K562 (cell line): ENCODE data around the gene ITPRID2. TPM values are rescaled to one million over a fixed set of nuclear protein-coding genes. Genes with fewer than 3 reads are reported as not detected.

Source experiments
- ATAC-seq: fragments of 200-7000 bp; cut with Tn5 transposase; 3 replicates; pipeline ENCODE4 v1.9.1; 2020; ENCODE audit warnings: moderate library complexity
- BruUV-seq: library from RNA; stranded (reverse); fragments of 400-500 nt; replicated peaks from 2 replicates; lab custom pipeline; 2021; lab: Mats Ljungman, UMichigan
- CTCF ChIA-PET: fragments of 300-600 bp; formaldehyde crosslinking; extraction: SDS; loops from one replicate; lab custom pipeline; 2021; ENCODE audit warnings: low intra/inter-chr PET ratio; lab: Yijun Ruan, JAX
- POLR2A ChIA-PET: fragments of 300-600, 350-650 bp; sonication (Branson Sonifier 250); formaldehyde crosslinking; extraction: SDS; loops from one replicate; lab custom pipeline; 2021; ENCODE audit warnings: antibody characterized with exemption, inconsistent platforms; lab: Yijun Ruan, JAX
- DNase-seq, 4 experiments: peaks; one replicate each; pipeline versions ENCODE4 v3.0.0 to v3.0.0-alpha.2; 2011 to 2018; ENCODE audit warnings: low spot score in 3 of 4, mixed read lengths in 3 of 4; ENCODE audit errors: extremely low read depth in 1 of 4
- FAIRE-seq: peaks from 2 replicates; lab custom pipeline; 2011; peaks lifted over from hg19 to GRCh38; lab: Jason Lieb, UNC
- H2AFZ ChIP-seq: 2 replicates; pipeline ENCODE4 v1.6.0; 2011; ENCODE audit warnings: low read depth, low read length, control low read depth, inconsistent platforms
- H3K27ac ChIP-seq: fragments of 200-600 bp; 3 replicates; pipeline ENCODE4 v1.8.0; 2011; ENCODE audit warnings: low read depth, mild to moderate bottlenecking, control low read depth, inconsistent platforms, low read length, moderate library complexity, mixed read lengths; ENCODE audit errors: extremely low read depth
- H3K27me3 ChIP-seq, 2 experiments: fragments of 300-600 bp in 1 of 2; 2 replicates in 1 of 2; 3 replicates in 1 of 2; pipeline versions ENCODE4 v1.6.0 to v1.8.0; 2011; ENCODE audit warnings: inconsistent platforms in 2 of 2, low read length in 2 of 2, mild to moderate bottlenecking in 1 of 2, mixed read lengths in 1 of 2, moderate library complexity in 1 of 2; ENCODE audit not compliant: control insufficient read depth in 2 of 2, insufficient read depth in 2 of 2
- H3K36me3 ChIP-seq: fragments of 300-600 bp; 3 replicates; pipeline ENCODE4 v1.8.0; 2011; ENCODE audit warnings: mild to moderate bottlenecking, low read length, inconsistent platforms; ENCODE audit not compliant: control insufficient read depth, insufficient read depth
- H3K4me1 ChIP-seq, 2 experiments: fragments of 200-600 bp in 1 of 2; replicated peaks in 1 of 2; 2 replicates in 1 of 2; 3 replicates in 1 of 2; pipeline versions ENCODE4 v1.5.1 to v1.8.0; 2011; ENCODE audit warnings: inconsistent platforms in 2 of 2, low read length in 2 of 2, mild to moderate bottlenecking in 1 of 2, mixed read lengths in 1 of 2, moderate library complexity in 1 of 2; ENCODE audit not compliant: control insufficient read depth in 2 of 2, insufficient read depth in 2 of 2
- H3K4me2 ChIP-seq: 2 replicates; pipeline ENCODE4 v1.6.1; 2011; ENCODE audit warnings: low read length, control low read depth, inconsistent platforms, mixed read lengths; ENCODE audit not compliant: insufficient read depth
- H3K4me3 ChIP-seq: fragments of 200-600 bp; sonication (generic), shearing (Covaris generic); 2 replicates; pipeline ENCODE4 v1.5.1; 2016; ENCODE audit warnings: control low read depth, inconsistent platforms
- H3K79me2 ChIP-seq: fragments of 200-600 bp; 3 replicates; pipeline ENCODE4 v1.8.0; 2011; ENCODE audit warnings: low read length, inconsistent platforms; ENCODE audit not compliant: control insufficient read depth, insufficient read depth
- H3K9ac ChIP-seq, 2 experiments: 2 replicates each; pipeline versions ENCODE4 v1.6.0 to v1.6.1; 2011; ENCODE audit warnings: low read depth in 2 of 2, low read length in 2 of 2, control low read depth in 1 of 2, inconsistent platforms in 1 of 2, mild to moderate bottlenecking in 1 of 2, mixed read lengths in 1 of 2; ENCODE audit not compliant: insufficient read depth in 1 of 2
- H3K9me1 ChIP-seq: one replicate; pipeline ENCODE4 v1.6.0; 2011; ENCODE audit warnings: inconsistent platforms, mild to moderate bottlenecking, low read length, moderate library complexity; ENCODE audit not compliant: control insufficient read depth, insufficient read depth
- H3K9me3 ChIP-seq: replicated peaks from 2 replicates; pipeline ENCODE4 v1.5.1; 2011; ENCODE audit warnings: low read depth, low read length, inconsistent platforms; ENCODE audit not compliant: control insufficient read depth, insufficient read depth
- H4K20me1 ChIP-seq: replicated peaks from 2 replicates; pipeline ENCODE4 v1.6.1; 2011; ENCODE audit warnings: low read length, inconsistent platforms, mixed read lengths; ENCODE audit not compliant: control insufficient read depth, insufficient read depth
- ARHGAP35 ChIP-seq: fragments of 450-650 bp; IDR thresholded peaks from 2 replicates; pipeline ENCODE4 v1.6.1; 2018; ENCODE audit not compliant: partially characterized antibody
- E2F8 ChIP-seq: fragments of 450-650 bp; IDR thresholded peaks from 2 replicates; pipeline ENCODE4 v1.7.1; 2018; ENCODE audit warnings: mild to moderate bottlenecking, low read depth; ENCODE audit not compliant: partially characterized antibody
- FUS ChIP-seq: fragments of 200-400 bp; formaldehyde crosslinking; optimal IDR thresholded peaks from 2 replicates; pipeline ENCODE3; 2017; ENCODE audit warnings: low read depth, low read length
- HMG20A ChIP-seq: fragments of 450-650 bp; formaldehyde crosslinking; conservative IDR thresholded peaks from 2 replicates; pipeline ENCODE4 v1.4.0; 2020; ENCODE audit warnings: mild to moderate bottlenecking, mixed read lengths
- LARP7 ChIP-seq: fragments of 450-650 bp; IDR thresholded peaks from 2 replicates; pipeline ENCODE4 v1.6.1; 2016
- RERE ChIP-seq: sonication (generic); formaldehyde crosslinking; IDR thresholded peaks from 2 replicates; pipeline ENCODE4 v1.8.0; 2023; ENCODE audit warnings: missing genetic modification reagents, mild to moderate bottlenecking, borderline replicate concordance
- TEAD1 ChIP-seq, 2 experiments: fragments of 450-650 bp in 1 of 2; sonication (generic) in 1 of 2; formaldehyde crosslinking; IDR thresholded peaks; 2 replicates each; pipeline versions ENCODE4 v1.4.0 to v1.8.0; 2020 to 2022; ENCODE audit warnings: mild to moderate bottlenecking in 2 of 2, missing genetic modification reagents in 1 of 2
- ZMIZ1 ChIP-seq, 2 experiments: fragments of 150-350 bp in 1 of 2; IDR thresholded peaks; 2 replicates each; pipeline ENCODE4 v1.6.1; 2012 to 2016; ENCODE audit warnings: low read depth in 2 of 2, low read length in 2 of 2, mild to moderate bottlenecking in 1 of 2, moderate library complexity in 1 of 2
- ZNF175 ChIP-seq: fragments of 200-800 bp; sonication (Bioruptor generic); IDR thresholded peaks from 2 replicates; pipeline ENCODE4 v1.6.1; 2016; ENCODE audit warnings: low read depth, mild to moderate bottlenecking, missing genetic modification characterization, missing compliant biosample characterization
- WGBS: fragments of 100-300 bp; shearing (Covaris generic); methylation state at CpG from one replicate; pipeline ENCODE4 v1.1.6; 2016; ENCODE audit warnings: low coverage, mixed read lengths; ENCODE audit not compliant: insufficient coverage; ENCODE audit errors: missing lambda C conversion rate; 5-methylcytosine and 5-hydroxymethylcytosine counted together
- in situ Hi-C: fragments of 300-500 bp; cut with MboI; formaldehyde crosslinking; loops from 4 replicates; pipeline ENCODE4 v1.15.0; 2018; ENCODE audit warnings: inconsistent platforms, mixed read lengths
- intact Hi-C: fragments of 100-400 bp; cut with micrococcal nuclease; formaldehyde crosslinking; loops from 2 replicates; pipeline ENCODE4 v1.14.2; 2022
- polyA plus RNA-seq, 8 experiments: library from polyadenylated mRNA; depleted of rRNA in 4 of 8; stranded (reverse) in 5 of 8; unstranded in 3 of 8; fragments of >200 nt; fragmentation: Nextera tagmentation in 2 of 8; fragmentation: Illumina TruSeq in 1 of 8; extraction: Ambion mirVana in 2 of 8; extraction: Trizol in 1 of 8; gene quantifications; 2 replicates each; pipeline versions ENCODE4 v1.2.1 to v1.2.3, GENCODE V29; 2011 to 2014; ENCODE audit warnings: inconsistent platforms in 1 of 8, missing spikeins in 1 of 8
- total RNA-seq, 7 experiments: library from RNA; depleted of rRNA in 6 of 7; stranded (reverse); fragments of >200 nt in 6 of 7; fragmentation: Illumina TruSeq in 2 of 7; extraction: Trizol in 2 of 7; gene quantifications; 2 replicates each; pipeline versions ENCODE4 v1.2.1 to v1.2.3, GENCODE V29; 2011 to 2021; ENCODE audit warnings: low replicate concordance in 1 of 7

Gene ITPRID2
- total and polyA plus RNA-seq, 9 of the 15 experiments (the other 6 are each of a cell fraction or from before 2014, with no cell fraction given): 18.5 to 77.8 (median 52.0) TPM

GRCh38 chr2:181877181-181877664, 14.3 kb upstream of the ITPRID2 start:
- DNase-seq (no peak), FAIRE-seq (peak; percentile 35), ATAC-seq (peak; percentile 48; the same call in 2 of the 3 replicates)
- Histone ChIP-seq H3K4me2 (no peak overlapping the region), H3K36me3 (no peaks in the 10 kb centered on the region), H3K9me3 (no peaks in the 10 kb centered on the region), H3K9me1 (no peaks in the 10 kb centered on the region), H3K27ac (no peak overlapping the region; the same call in 2 of the 3 replicates), H2AFZ (no peak overlapping the region), H3K79me2 (no peaks in the 10 kb centered on the region), H3K4me3 (no peak overlapping the region), H3K9ac (no peak overlapping the region), H4K20me1 (no peaks in the 10 kb centered on the region), H3K27me3 (no peaks in the 10 kb centered on the region), H3K4me1 (no peaks in the 10 kb centered on the region; a peak in 1 of 5 replicates)
- in situ Hi-C loops: no loop called here
- intact Hi-C loops: no loop called here
- POLR2A ChIA-PET: interaction anchor here (0.9 to 1.7 kb wide), 3 partner anchors 9 to 16 kb away, joined by 4 to 9 read pairs (median 5); no protein-coding TSS in a partner anchor
- CTCF ChIA-PET: no interaction called here
- BruUV-seq: no TSS peak
- WGBS: 0% methylated on average over 2 of the region's 2 CpGs
- TF ChIP-seq ZMIZ1 (IDR thresholded peaks at IDR 0.05; ENCODE audit: low read depth in 2 of 2, low read length in 2 of 2): no peak
- TF ChIP-seq HMG20A: no peak
- no peak for TF ChIP-seq ARHGAP35
- no peak for TF ChIP-seq RERE (CRISPR knock-in tag)
- TF ChIP-seq LARP7: no peak
- TF ChIP-seq ZNF175: no peak
- no peak for TF ChIP-seq E2F8
- TF ChIP-seq FUS: no peak
- no peak for TF ChIP-seq TEAD1 (CRISPR knock-in tag; IDR thresholded peaks at IDR 0.05)
